ENCODE measurements around the gene HOXD13.

Gene HOXD13

GRCh38 chr2:176118601-176119339 is 26.2 kb downstream of the HOXD13 start:
- DNase-seq (ENCODE audit: low read depth in 1 of 2, low spot score in 1 of 2) = no peak

GRCh38 chr2:176120364-176121189 is 28.1 kb downstream of the HOXD13 start:
- DNase-seq (ENCODE audit: low read depth in 1 of 2, low spot score in 1 of 2) = no peak

- DNase-seq (ENCODE audit: low read depth in 1 of 2, low spot score in 1 of 2) = no peak
These were observed 28.9 kb downstream of the HOXD13 start for GRCh38 chr2:176121190-176122051.

GRCh38 chr2:176122052-176122682 is 29.6 kb downstream of the HOXD13 start:
- no peak for DNase-seq (ENCODE audit: low read depth in 1 of 2, low spot score in 1 of 2)

GRCh38 chr2:176122683-176123410 is 30.3 kb downstream of the HOXD13 start, which contains the start of gene HOXD9:
Gene HOXD9, plus strand, starts transcription at chr2:176122719. Its CDS starts 50 bp downstream, at chr2:176122769.
- no peak for DNase-seq (ENCODE audit: low read depth in 1 of 2, low spot score in 1 of 2)

GRCh38 chr2:176123411-176124109 is 31.0 kb downstream of the HOXD13 start:
- no peak for DNase-seq (ENCODE audit: low read depth in 1 of 2, low spot score in 1 of 2)

GRCh38 chr2:176124110-176124946 is 31.8 kb downstream of the HOXD13 start:
- no peak for DNase-seq (ENCODE audit: low read depth in 1 of 2, low spot score in 1 of 2)

- DNase-seq (ENCODE audit: low read depth in 1 of 2, low spot score in 1 of 2) = no peak
These were observed 32.6 kb downstream of the HOXD13 start for GRCh38 chr2:176124947-176125771.

- DNase-seq (ENCODE audit: low read depth in 1 of 2, low spot score in 1 of 2) = no peak
These were observed 33.2 kb downstream of the HOXD13 start for GRCh38 chr2:176125772-176126054.

- peak; percentile 21 to 47 for DNase-seq (ENCODE audit: low read depth in 1 of 2, low spot score in 1 of 2)
These were observed 34.6 kb downstream of the HOXD13 start for GRCh38 chr2:176126929-176127773.

- no peak for DNase-seq (ENCODE audit: low read depth in 1 of 2, low spot score in 1 of 2)
These were observed 35.2 kb downstream of the HOXD13 start for GRCh38 chr2:176127774-176128072.

- no peak for DNase-seq (ENCODE audit: low read depth in 1 of 2, low spot score in 1 of 2)
These were observed 35.9 kb downstream of the HOXD13 start for GRCh38 chr2:176128172-176128981.

- no peak for DNase-seq (ENCODE audit: low read depth in 1 of 2, low spot score in 1 of 2)
These were observed 36.7 kb downstream of the HOXD13 start, which contains the start of gene HOXD8 for GRCh38 chr2:176128982-176129796. Gene HOXD8, plus strand, starts transcription at chr2:176129705. Its CDS starts 662 bp downstream, at chr2:176130367.

GRCh38 chr2:176129813-176130146 is 37.3 kb downstream of the HOXD13 start:
- no peak for DNase-seq (ENCODE audit: low read depth in 1 of 2, low spot score in 1 of 2)

GRCh38 chr2:176130147-176130956 is 37.8 kb downstream of the HOXD13 start:
- no peak for DNase-seq (ENCODE audit: low read depth in 1 of 2, low spot score in 1 of 2)
